GM12891 (cell line): Measurements from ENCODE around the gene ELP5.

Experiments
- POLR2A ChIP-seq: IDR thresholded peaks from 2 replicates; pipeline ENCODE4 v1.6.1; 2011; ENCODE audit warnings: low read depth, low read length, control low read depth
- POLR2AphosphoS5 ChIP-seq: IDR thresholded peaks from 2 replicates; pipeline ENCODE4 v1.6.1; 2011; ENCODE audit warnings: low read depth, low read length, control low read depth
- TAF1 ChIP-seq: IDR thresholded peaks from 2 replicates; pipeline ENCODE4 v1.6.1; 2011; ENCODE audit warnings: low read depth, low read length, control low read depth

GRCh38 chr17:7207120-7208001 is 44.7 kb upstream of the ELP5 start:
- TF ChIP-seq POLR2AphosphoS5 (no peak), POLR2A (no peak), TAF1 (no peak)
